Activated CD4-positive, alpha-beta memory T cell treated with anti-CD3 and anti-CD28 coated beads, Interleukin-2, amount 10 ng/mL, durations not matched to agents 7 days and 5 days (primary cell): Measurements from ENCODE around the gene HMGXB3. TPM values are rescaled to one million over a fixed set of nuclear protein-coding genes. Genes with fewer than 3 reads are reported as not detected.

Experiments
- CTCF ChIA-PET: fragments of 350-600 bp; sonication (Branson Sonifier 250); formaldehyde crosslinking; loops from one replicate; lab custom pipeline; 2021; ENCODE audit warnings: antibody characterized with exemption, inconsistent platforms; lab: Charles Lee
- POLR2A ChIA-PET: fragments of 350-600 bp; sonication (Branson Sonifier 250); formaldehyde crosslinking; loops from one replicate; lab custom pipeline; 2021; ENCODE audit warnings: antibody characterized with exemption; lab: Charles Lee
- DNase-seq: peaks from one replicate; pipeline ENCODE4 v3.0.0-alpha.2; 2020
- H3K27ac Mint-ChIP-seq: one replicate; pipeline ENCODE4 v1.8.0; 2021; ENCODE audit warnings: mild to moderate bottlenecking, mixed read lengths
- H3K27me3 Mint-ChIP-seq: one replicate; pipeline ENCODE4 v1.8.0; 2021; ENCODE audit warnings: mixed read lengths
- H3K36me3 Mint-ChIP-seq: one replicate; pipeline ENCODE4 v1.8.0; 2021; ENCODE audit warnings: low read depth, mixed read lengths
- H3K4me1 Mint-ChIP-seq: one replicate; pipeline ENCODE4 v1.8.0; 2021; ENCODE audit warnings: mixed read lengths
- H3K4me3 Mint-ChIP-seq: one replicate; pipeline ENCODE4 v1.8.0; 2021; ENCODE audit warnings: mild to moderate bottlenecking, mixed read lengths
- H3K9me3 Mint-ChIP-seq: one replicate; pipeline ENCODE4 v1.8.0; 2021; ENCODE audit warnings: mixed read lengths
- total RNA-seq, 2 experiments: library from RNA; stranded (reverse); gene quantifications; one replicate each; pipeline ENCODE4 v1.2.3, GENCODE V29; 2021

HMGXB3 gene
- total RNA-seq, 2 experiments from 2014 or later = 41.6 to 44.1 TPM

DNA sequence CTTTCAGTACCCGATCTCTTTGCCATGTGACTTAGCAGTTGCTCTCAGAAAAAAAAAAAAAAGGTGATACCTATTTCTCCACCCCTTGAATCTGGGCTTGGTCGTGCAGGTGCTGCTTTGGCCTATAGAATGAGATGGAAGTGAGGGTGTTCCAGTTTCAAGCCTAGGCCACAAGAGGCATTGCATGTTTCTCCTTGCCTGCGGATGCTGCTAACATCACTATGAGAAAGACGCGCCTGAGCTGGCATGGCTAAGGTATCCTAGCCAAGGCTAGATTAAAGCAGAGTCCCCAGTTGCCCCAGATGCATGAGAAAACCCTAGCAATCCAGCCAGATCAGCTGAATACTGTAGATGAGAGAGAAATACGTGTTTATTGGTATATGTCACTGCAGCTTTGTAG lies 100.5 kb downstream of the HMGXB3 start:
- DNase-seq = no peak
- Mint-ChIP-seq H3K36me3 (no peaks in the 10 kb centered on the region), H3K4me1 (peaks cover 2% of the 10 kb centered on the region), H3K4me3 (no peak overlapping the region), H3K27me3 (peaks cover 18% of the 10 kb centered on the region), H3K9me3 (no peaks in the 10 kb centered on the region), H3K27ac (no peak overlapping the region)
- ChIA-PET POLR2A (no interaction called here), CTCF (no interaction called here)

Other genes starting within 250 kb of the HMGXB3 start
- not detected for gene PDE6A, start 55.9 kb upstream of the HMGXB3 start, total RNA-seq
- 1 to 10 TPM; 8.3 to 8.4 TPM for gene SLC26A2, start 40.0 kb upstream of the HMGXB3 start, total RNA-seq
- gene TIGD6, start 85 bp upstream of the HMGXB3 start, total RNA-seq = 1 to 10 TPM; 2.0 to 2.3 TPM
- under 1 TPM in 1 of 2 experiments, not detected in 1; 0.25 TPM for gene CSF1R, start 85.8 kb downstream of the HMGXB3 start, total RNA-seq
- 1 to 10 TPM; 7.2 to 9.0 TPM for gene PDGFRB, start 155.1 kb downstream of the HMGXB3 start, total RNA-seq
- gene CDX1, start 166.0 kb downstream of the HMGXB3 start, total RNA-seq = not detected
- gene SLC6A7, start 189.3 kb downstream of the HMGXB3 start, total RNA-seq = not detected